Stimulated activated CD4-positive, alpha-beta T cell treated with anti-CD3 and anti-CD28 coated beads, TNF-alpha, amount 100 ng/mL, for 24 hours (primary cell): Measurements from ENCODE around the gene FAM234A.

Experiments used
- DNase-seq, 3 experiments: peaks; one replicate each; pipeline ENCODE4 v3.0.0-alpha.2; 2020; ENCODE audit warnings: low read depth in 3 of 3

FAM234A gene

GRCh38 chr16:297832-298231 is 63.2 kb downstream of the FAM234A start:
- DNase-seq = no peak

GRCh38 chr16:301235-301634 is 66.6 kb downstream of the FAM234A start:
- no peak for DNase-seq

GRCh38 chr16:301950-302349 is 67.3 kb downstream of the FAM234A start:
- no peak for DNase-seq

- no peak for DNase-seq
Observed at GRCh38 chr16:303760-304505, 69.3 kb downstream of the FAM234A start.

GRCh38 chr16:305916-306626 is 71.5 kb downstream of the FAM234A start:
- DNase-seq = no peak

- no peak for DNase-seq
Observed at GRCh38 chr16:306911-307370, 72.3 kb downstream of the FAM234A start.

- DNase-seq = no peak
Observed at GRCh38 chr16:307691-308312, 73.2 kb downstream of the FAM234A start.

GRCh38 chr16:309476-309875 is 74.9 kb downstream of the FAM234A start:
- no peak for DNase-seq

GRCh38 chr16:311725-312124 is 77.1 kb downstream of the FAM234A start:
- no peak for DNase-seq

- no peak for DNase-seq
Observed at GRCh38 chr16:314351-314750, 79.7 kb downstream of the FAM234A start.

- no peak for DNase-seq
Observed at GRCh38 chr16:314795-315299, 80.2 kb downstream of the FAM234A start.
